K562 (cell line): ENCODE data around the gene TUBGCP5.

Experiments used
- GTF2F1 ChIP-seq: IDR thresholded peaks from 2 replicates; pipeline ENCODE4 v1.6.1; 2011; ENCODE audit warnings: low read depth, low read length, improper control_type of control experiment
- HDAC1 ChIP-seq, 2 experiments: fragments of 450-650 bp; IDR thresholded peaks; 2 replicates each; pipeline ENCODE4 v1.6.1; 2016 to 2017; ENCODE audit warnings: inconsistent platforms in 1 of 2, mild to moderate bottlenecking in 1 of 2, moderate library complexity in 1 of 2
- HNRNPL ChIP-seq: fragments of 200-400 bp; formaldehyde crosslinking; IDR thresholded peaks from 2 replicates; pipeline ENCODE4 v1.6.1; 2017; ENCODE audit warnings: low read depth, mild to moderate bottlenecking, low read length
- NFE2L1 ChIP-seq: fragments of 450-650 bp; IDR thresholded peaks from 2 replicates; pipeline ENCODE4 v1.6.1; 2016; ENCODE audit warnings: missing genetic modification characterization, low read depth, mild to moderate bottlenecking, missing compliant biosample characterization, moderate library complexity, borderline replicate concordance
- SMAD2 ChIP-seq: fragments of 150-350 bp; IDR thresholded peaks from 2 replicates; pipeline ENCODE4 v1.6.1; 2014; ENCODE audit warnings: low read depth, mild to moderate bottlenecking, low read length
- ZNF79 ChIP-seq: fragments of 250-450 bp; sonication (Bioruptor Pico); IDR thresholded peaks from 2 replicates; pipeline ENCODE4 v1.4.0; 2020; ENCODE audit warnings: low read depth, mild to moderate bottlenecking, moderate library complexity
- TF ChIP-seq, protein P1 (sequence below): fragments of 450-650 bp; conservative IDR thresholded peaks from 2 replicates; pipeline ENCODE4 v1.6.1; 2016; ENCODE audit warnings: missing genetic modification characterization, low read depth, mild to moderate bottlenecking, control low read depth, missing compliant biosample characterization
- TF ChIP-seq, protein P2 (sequence below): sonication (generic); formaldehyde crosslinking; IDR thresholded peaks from 2 replicates; pipeline ENCODE4 v1.8.0; 2022; ENCODE audit warnings: mild to moderate bottlenecking, missing genetic modification reagents

DNA sequence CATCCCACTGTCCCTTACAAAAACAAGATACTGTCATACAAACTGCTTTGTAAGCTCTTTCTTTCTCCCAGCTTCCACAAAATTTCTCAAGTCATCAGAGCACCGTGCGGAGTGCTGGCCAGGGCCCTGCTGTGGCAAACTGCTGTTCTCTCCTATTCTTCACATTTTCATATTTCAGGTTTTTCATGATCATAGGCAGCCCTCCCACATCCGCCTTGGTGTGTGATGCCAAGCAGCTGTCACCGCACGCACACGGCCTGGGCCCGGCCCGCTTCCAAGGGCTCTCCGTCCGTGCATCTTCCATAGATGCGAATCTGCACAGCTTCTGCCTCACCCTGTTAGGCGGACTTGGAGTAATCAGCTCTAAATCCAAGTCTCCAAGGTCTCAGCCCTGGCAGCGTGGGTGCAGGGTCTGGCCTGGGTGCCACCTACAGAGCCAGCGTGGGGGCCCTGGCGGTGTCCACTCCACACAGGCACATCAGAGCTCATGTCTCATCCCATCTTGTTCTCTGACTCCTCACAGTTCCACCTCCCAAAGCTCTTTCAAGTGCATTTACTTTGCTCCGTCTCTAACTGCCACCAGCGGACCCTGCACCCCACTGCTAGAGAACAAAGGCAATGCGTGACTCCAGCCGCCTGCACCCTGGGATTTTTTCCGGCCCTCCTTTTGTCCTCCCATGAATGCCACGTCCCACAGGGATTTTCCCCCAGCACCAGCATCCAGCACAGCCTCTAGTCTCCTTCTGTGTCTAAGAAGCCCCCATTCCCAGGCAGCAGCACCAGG is 86.4 kb downstream of the TUBGCP5 start:
- TF ChIP-seq, protein P1, sequence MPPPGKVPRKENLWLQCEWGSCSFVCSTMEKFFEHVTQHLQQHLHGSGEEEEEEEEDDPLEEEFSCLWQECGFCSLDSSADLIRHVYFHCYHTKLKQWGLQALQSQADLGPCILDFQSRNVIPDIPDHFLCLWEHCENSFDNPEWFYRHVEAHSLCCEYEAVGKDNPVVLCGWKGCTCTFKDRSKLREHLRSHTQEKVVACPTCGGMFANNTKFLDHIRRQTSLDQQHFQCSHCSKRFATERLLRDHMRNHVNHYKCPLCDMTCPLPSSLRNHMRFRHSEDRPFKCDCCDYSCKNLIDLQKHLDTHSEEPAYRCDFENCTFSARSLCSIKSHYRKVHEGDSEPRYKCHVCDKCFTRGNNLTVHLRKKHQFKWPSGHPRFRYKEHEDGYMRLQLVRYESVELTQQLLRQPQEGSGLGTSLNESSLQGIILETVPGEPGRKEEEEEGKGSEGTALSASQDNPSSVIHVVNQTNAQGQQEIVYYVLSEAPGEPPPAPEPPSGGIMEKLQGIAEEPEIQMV (tag): no peak
- TF ChIP-seq HDAC1 (IDR thresholded peaks at IDR 0.05) (no peak), ZNF79 (CRISPR knock-in tag) (no peak), GTF2F1 (no peak), HNRNPL (no peak), SMAD2 (no peak), NFE2L1 (tag) (no peak)
- TF ChIP-seq, protein P2, sequence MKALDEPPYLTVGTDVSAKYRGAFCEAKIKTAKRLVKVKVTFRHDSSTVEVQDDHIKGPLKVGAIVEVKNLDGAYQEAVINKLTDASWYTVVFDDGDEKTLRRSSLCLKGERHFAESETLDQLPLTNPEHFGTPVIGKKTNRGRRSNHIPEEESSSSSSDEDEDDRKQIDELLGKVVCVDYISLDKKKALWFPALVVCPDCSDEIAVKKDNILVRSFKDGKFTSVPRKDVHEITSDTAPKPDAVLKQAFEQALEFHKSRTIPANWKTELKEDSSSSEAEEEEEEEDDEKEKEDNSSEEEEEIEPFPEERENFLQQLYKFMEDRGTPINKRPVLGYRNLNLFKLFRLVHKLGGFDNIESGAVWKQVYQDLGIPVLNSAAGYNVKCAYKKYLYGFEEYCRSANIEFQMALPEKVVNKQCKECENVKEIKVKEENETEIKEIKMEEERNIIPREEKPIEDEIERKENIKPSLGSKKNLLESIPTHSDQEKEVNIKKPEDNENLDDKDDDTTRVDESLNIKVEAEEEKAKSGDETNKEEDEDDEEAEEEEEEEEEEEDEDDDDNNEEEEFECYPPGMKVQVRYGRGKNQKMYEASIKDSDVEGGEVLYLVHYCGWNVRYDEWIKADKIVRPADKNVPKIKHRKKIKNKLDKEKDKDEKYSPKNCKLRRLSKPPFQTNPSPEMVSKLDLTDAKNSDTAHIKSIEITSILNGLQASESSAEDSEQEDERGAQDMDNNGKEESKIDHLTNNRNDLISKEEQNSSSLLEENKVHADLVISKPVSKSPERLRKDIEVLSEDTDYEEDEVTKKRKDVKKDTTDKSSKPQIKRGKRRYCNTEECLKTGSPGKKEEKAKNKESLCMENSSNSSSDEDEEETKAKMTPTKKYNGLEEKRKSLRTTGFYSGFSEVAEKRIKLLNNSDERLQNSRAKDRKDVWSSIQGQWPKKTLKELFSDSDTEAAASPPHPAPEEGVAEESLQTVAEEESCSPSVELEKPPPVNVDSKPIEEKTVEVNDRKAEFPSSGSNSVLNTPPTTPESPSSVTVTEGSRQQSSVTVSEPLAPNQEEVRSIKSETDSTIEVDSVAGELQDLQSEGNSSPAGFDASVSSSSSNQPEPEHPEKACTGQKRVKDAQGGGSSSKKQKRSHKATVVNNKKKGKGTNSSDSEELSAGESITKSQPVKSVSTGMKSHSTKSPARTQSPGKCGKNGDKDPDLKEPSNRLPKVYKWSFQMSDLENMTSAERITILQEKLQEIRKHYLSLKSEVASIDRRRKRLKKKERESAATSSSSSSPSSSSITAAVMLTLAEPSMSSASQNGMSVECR (CRISPR knock-in tag): no peak
